IMR-90 (cell line): ENCODE measurements around the gene CCDC141.

Experiments used
- CEBPB ChIP-seq: IDR thresholded peaks from 2 replicates; pipeline ENCODE4 v1.6.1; 2012; ENCODE audit warnings: low read depth, low read length, improper control_type of control experiment
- CTCF ChIP-seq: conservative IDR thresholded peaks from 2 replicates; pipeline ENCODE4 v1.5.1; 2012; ENCODE audit warnings: mild to moderate bottlenecking, low read depth, low read length, improper control_type of control experiment
- NFE2L2 ChIP-seq: fragments of 150-350 bp; IDR thresholded peaks from 2 replicates; pipeline ENCODE4 v1.6.1; 2016; ENCODE audit warnings: low read depth, mild to moderate bottlenecking, low read length
- SMC3 ChIP-seq: fragments of 150-350 bp; IDR thresholded peaks from 2 replicates; pipeline ENCODE4 v1.6.1; 2016; ENCODE audit warnings: low read depth, mild to moderate bottlenecking, antibody characterized with exemption, low read length, moderate library complexity

DNA sequence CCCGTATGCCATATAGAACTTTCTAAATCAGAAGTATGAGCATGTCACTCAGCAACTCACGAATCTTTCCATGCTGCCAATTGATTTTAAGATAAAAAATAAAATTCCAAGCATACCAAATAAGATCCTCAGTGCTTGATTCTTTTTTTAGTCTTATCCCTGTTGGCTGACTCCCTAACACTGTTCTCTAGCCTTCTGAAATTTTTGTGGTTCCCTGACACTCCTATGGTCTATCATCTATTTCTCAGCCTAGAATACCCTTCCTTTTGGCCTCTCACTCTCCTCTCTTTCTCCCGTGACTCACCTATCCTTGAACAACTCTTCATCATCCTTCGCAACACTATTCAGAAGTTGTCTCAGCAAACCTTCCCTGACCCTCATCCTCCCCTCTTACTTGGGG, 50.5 kb downstream of the CCDC141 start:
- TF ChIP-seq NFE2L2 (no peak), SMC3 (no peak), CTCF (no peak), CEBPB (no peak)
